ENCODE data around the gene ATXN1. TPM values are rescaled to one million over a fixed set of nuclear protein-coding genes. Genes with fewer than 3 reads are reported as not detected.

ATXN1 gene
- total RNA-seq, 1 experiment from 2014 or later, result 8.1 TPM

DNA sequence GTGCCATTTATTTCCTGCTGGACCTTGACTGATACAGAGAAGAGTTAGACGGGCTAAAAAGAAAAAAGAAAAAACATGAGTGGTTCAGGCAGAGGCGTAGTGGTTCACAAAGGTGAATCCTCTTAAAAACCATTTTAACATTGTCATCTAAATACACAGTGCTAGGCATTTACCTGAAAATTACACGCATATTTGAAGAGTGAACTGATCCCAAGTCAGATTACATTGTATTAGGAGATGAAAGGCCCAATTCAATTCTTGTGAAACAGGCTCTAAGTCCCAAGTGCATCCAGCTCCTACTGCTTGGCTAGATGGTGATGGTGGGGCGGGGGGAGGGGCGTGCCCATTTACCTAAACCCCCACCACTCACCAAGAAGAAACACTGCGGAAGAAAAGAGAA lies 46.7 kb upstream of the ATXN1 start (continued):
- TF ChIP-seq, protein P1, sequence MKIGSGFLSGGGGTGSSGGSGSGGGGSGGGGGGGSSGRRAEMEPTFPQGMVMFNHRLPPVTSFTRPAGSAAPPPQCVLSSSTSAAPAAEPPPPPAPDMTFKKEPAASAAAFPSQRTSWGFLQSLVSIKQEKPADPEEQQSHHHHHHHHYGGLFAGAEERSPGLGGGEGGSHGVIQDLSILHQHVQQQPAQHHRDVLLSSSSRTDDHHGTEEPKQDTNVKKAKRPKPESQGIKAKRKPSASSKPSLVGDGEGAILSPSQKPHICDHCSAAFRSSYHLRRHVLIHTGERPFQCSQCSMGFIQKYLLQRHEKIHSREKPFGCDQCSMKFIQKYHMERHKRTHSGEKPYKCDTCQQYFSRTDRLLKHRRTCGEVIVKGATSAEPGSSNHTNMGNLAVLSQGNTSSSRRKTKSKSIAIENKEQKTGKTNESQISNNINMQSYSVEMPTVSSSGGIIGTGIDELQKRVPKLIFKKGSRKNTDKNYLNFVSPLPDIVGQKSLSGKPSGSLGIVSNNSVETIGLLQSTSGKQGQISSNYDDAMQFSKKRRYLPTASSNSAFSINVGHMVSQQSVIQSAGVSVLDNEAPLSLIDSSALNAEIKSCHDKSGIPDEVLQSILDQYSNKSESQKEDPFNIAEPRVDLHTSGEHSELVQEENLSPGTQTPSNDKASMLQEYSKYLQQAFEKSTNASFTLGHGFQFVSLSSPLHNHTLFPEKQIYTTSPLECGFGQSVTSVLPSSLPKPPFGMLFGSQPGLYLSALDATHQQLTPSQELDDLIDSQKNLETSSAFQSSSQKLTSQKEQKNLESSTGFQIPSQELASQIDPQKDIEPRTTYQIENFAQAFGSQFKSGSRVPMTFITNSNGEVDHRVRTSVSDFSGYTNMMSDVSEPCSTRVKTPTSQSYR (CRISPR knock-in tag; IDR thresholded peaks at IDR 0.05), result no peak
- no peak for TF ChIP-seq TP53 (CRISPR knock-in tag; IDR thresholded peaks at IDR 0.05)
- TF ChIP-seq ZNF121 (CRISPR knock-in tag; IDR thresholded peaks at IDR 0.05), result no peak
- TF ChIP-seq PRRX2 (CRISPR knock-in tag; IDR thresholded peaks at IDR 0.05), result no peak
- TF ChIP-seq, protein P2, sequence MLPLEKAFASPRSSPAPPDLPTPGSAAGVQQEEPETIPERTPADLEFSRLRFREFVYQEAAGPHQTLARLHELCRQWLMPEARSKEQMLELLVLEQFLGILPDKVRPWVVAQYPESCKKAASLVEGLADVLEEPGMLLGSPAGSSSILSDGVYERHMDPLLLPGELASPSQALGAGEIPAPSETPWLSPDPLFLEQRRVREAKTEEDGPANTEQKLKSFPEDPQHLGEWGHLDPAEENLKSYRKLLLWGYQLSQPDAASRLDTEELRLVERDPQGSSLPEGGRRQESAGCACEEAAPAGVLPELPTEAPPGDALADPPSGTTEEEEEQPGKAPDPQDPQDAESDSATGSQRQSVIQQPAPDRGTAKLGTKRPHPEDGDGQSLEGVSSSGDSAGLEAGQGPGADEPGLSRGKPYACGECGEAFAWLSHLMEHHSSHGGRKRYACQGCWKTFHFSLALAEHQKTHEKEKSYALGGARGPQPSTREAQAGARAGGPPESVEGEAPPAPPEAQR (CRISPR knock-in tag; IDR thresholded peaks at IDR 0.05), result no peak
- no peak for TF ChIP-seq HMGA2 (CRISPR knock-in tag; IDR thresholded peaks at IDR 0.05)

DNA sequence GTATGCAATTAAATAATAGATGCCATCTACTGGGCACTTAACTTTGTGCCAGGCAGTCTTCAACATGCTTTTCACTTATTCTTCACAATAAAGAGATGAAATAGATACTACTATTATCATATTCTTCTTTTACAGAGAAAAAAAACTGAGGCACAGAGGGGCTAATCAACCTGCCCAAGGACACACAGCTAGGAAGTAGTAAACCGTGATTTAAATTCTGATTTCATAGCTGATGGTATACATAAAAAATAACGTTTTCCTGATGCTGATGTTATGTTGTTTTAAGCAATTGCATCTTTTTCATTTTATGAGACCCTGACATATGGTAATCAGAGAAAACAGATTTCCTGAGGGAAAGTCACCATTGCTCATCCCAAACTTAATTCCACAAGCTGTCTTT lies 45.1 kb upstream of the ATXN1 start:
- no peak overlapping the region for H3K4me3 Mint-ChIP-seq
- POLR2A ChIA-PET, result no interaction called here
- DNase-seq (ENCODE audit: low spot score) (no peak), ATAC-seq (no peak)
- H3K36me3 Mint-ChIP-seq, result peaks cover 20% of the 10 kb centered on the region
- TF ChIP-seq CBFB (CRISPR knock-in tag; IDR thresholded peaks at IDR 0.05; ENCODE audit: low read depth) (no peak), SP1 (CRISPR knock-in tag; conservative IDR thresholded peaks at IDR 0.05) (no peak), TEAD4 (CRISPR knock-in tag; IDR thresholded peaks at IDR 0.05) (no peak), HMGA2 (CRISPR knock-in tag; IDR thresholded peaks at IDR 0.05) (no peak), GTF2I (CRISPR knock-in tag; conservative IDR thresholded peaks at IDR 0.05) (no peak), ZNF416 (CRISPR knock-in tag; IDR thresholded peaks at IDR 0.05) (no peak), ZNF671 (CRISPR knock-in tag; IDR thresholded peaks at IDR 0.05) (no peak)
- TF ChIP-seq, protein P3, sequence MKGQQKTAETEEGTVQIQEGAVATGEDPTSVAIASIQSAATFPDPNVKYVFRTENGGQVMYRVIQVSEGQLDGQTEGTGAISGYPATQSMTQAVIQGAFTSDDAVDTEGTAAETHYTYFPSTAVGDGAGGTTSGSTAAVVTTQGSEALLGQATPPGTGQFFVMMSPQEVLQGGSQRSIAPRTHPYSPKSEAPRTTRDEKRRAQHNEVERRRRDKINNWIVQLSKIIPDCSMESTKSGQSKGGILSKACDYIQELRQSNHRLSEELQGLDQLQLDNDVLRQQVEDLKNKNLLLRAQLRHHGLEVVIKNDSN (CRISPR knock-in tag; IDR thresholded peaks at IDR 0.05), result no peak
- TF ChIP-seq, protein P4, sequence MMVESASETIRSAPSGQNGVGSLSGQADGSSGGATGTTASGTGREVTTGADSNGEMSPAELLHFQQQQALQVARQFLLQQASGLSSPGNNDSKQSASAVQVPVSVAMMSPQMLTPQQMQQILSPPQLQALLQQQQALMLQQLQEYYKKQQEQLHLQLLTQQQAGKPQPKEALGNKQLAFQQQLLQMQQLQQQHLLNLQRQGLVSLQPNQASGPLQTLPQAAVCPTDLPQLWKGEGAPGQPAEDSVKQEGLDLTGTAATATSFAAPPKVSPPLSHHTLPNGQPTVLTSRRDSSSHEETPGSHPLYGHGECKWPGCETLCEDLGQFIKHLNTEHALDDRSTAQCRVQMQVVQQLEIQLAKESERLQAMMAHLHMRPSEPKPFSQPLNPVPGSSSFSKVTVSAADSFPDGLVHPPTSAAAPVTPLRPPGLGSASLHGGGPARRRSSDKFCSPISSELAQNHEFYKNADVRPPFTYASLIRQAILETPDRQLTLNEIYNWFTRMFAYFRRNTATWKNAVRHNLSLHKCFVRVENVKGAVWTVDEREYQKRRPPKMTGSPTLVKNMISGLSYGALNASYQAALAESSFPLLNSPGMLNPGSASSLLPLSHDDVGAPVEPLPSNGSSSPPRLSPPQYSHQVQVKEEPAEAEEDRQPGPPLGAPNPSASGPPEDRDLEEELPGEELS (CRISPR knock-in tag; IDR thresholded peaks at IDR 0.05), result no peak
- H3K4me1 Mint-ChIP-seq, result peaks cover 38% of the 10 kb centered on the region
- H3K27me3 Mint-ChIP-seq (ENCODE audit: low read depth), result no peaks in the 10 kb centered on the region
- no peak overlapping the region for H3K27ac Mint-ChIP-seq
- H3K9me3 Mint-ChIP-seq, result peaks cover 34% of the 10 kb centered on the region
- CTCF ChIA-PET, result no interaction called here

DNA sequence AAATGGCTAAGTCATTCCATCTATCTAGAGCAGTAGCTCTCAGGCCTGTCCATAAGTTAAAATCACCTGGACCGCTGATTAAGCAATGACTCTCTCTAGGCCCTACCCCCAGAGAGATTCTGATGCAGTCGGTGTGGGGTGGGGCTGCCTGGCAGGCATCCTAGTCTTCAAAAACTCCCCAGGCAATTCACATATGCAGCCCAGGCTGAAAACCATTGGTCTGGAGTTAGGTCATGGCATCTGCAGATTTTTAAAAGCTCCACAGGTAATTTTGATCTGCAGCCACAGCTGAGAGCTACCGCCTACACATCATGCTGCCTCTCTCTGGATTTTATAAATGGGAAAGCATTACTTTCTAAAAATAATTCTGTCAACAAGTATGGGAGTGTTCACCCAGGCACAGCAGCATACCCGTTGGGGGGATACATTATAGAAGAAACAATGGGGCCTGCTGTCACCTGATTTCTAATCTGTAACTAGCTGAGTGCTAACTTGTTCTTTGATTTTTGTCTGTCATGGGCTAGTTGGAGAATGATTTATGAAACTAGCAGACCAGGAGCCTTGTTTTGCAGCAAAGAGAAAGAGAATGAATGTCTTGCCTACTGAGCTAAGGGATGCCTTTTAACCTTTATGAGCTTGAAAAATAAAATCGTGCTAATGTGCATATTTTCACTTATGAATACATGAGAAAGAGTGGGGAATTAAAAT lies 44.1 kb upstream of the ATXN1 start:
- Mint-ChIP-seq H3K36me3 (peaks cover 18% of the 10 kb centered on the region), H3K4me1 (peaks cover 38% of the 10 kb centered on the region), H3K27me3 (ENCODE audit: low read depth) (no peaks in the 10 kb centered on the region), H3K4me3 (no peak overlapping the region), H3K27ac (no peak overlapping the region), H3K9me3 (peaks cover 27% of the 10 kb centered on the region)
- DNase-seq (ENCODE audit: low spot score) (no peak), ATAC-seq (peak; percentile 8)
- CTCF ChIA-PET, result interaction anchor here (0.9 to 2.4 kb wide), 3 partner anchors 43 to 159 kb away, joined by 3 to 16 read pairs (median 10); partner anchors contain the start of gene ATXN1
- POLR2A ChIA-PET, result no interaction called here
- TF ChIP-seq, protein P5, sequence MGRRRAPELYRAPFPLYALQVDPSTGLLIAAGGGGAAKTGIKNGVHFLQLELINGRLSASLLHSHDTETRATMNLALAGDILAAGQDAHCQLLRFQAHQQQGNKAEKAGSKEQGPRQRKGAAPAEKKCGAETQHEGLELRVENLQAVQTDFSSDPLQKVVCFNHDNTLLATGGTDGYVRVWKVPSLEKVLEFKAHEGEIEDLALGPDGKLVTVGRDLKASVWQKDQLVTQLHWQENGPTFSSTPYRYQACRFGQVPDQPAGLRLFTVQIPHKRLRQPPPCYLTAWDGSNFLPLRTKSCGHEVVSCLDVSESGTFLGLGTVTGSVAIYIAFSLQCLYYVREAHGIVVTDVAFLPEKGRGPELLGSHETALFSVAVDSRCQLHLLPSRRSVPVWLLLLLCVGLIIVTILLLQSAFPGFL (CRISPR knock-in tag; IDR thresholded peaks at IDR 0.05; ENCODE audit: borderline replicate concordance), result no peak
- TF ChIP-seq RELA (CRISPR knock-in tag; IDR thresholded peaks at IDR 0.05; ENCODE audit: borderline replicate concordance) (no peak), CREB1 (CRISPR knock-in tag; IDR thresholded peaks at IDR 0.05) (no peak), NFATC4 (CRISPR knock-in tag; IDR thresholded peaks at IDR 0.05) (no peak), ZNF121 (CRISPR knock-in tag; IDR thresholded peaks at IDR 0.05) (no peak), JUN (CRISPR knock-in tag; IDR thresholded peaks at IDR 0.05) (no peak), JAZF1 (CRISPR knock-in tag; IDR thresholded peaks at IDR 0.05) (no peak)
- TF ChIP-seq, protein P6, sequence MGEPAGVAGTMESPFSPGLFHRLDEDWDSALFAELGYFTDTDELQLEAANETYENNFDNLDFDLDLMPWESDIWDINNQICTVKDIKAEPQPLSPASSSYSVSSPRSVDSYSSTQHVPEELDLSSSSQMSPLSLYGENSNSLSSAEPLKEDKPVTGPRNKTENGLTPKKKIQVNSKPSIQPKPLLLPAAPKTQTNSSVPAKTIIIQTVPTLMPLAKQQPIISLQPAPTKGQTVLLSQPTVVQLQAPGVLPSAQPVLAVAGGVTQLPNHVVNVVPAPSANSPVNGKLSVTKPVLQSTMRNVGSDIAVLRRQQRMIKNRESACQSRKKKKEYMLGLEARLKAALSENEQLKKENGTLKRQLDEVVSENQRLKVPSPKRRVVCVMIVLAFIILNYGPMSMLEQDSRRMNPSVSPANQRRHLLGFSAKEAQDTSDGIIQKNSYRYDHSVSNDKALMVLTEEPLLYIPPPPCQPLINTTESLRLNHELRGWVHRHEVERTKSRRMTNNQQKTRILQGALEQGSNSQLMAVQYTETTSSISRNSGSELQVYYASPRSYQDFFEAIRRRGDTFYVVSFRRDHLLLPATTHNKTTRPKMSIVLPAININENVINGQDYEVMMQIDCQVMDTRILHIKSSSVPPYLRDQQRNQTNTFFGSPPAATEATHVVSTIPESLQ (CRISPR knock-in tag; IDR thresholded peaks at IDR 0.05), result no peak
- TF ChIP-seq, protein P7, sequence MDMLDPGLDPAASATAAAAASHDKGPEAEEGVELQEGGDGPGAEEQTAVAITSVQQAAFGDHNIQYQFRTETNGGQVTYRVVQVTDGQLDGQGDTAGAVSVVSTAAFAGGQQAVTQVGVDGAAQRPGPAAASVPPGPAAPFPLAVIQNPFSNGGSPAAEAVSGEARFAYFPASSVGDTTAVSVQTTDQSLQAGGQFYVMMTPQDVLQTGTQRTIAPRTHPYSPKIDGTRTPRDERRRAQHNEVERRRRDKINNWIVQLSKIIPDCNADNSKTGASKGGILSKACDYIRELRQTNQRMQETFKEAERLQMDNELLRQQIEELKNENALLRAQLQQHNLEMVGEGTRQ (CRISPR knock-in tag; IDR thresholded peaks at IDR 0.05), result no peak

Measured in WTC11 (cell line).